HepG2 (cell line): Measurements from ENCODE around the gene KRTAP5-2. TPM values are rescaled to one million over a fixed set of nuclear protein-coding genes. Genes with fewer than 3 reads are reported as not detected.

Experiments used
- ATAC-seq: fragments of 200-7000 bp; cut with Tn5 transposase; 3 replicates; pipeline ENCODE4 v1.9.1; 2020; ENCODE audit warnings: mild to moderate bottlenecking, moderate library complexity
- BruUV-seq: library from RNA; stranded (reverse); fragments of 400-500 nt; replicated peaks from 2 replicates; lab custom pipeline; 2021; lab: Mats Ljungman, UMichigan
- CTCF ChIA-PET: fragments of 300-600 bp; formaldehyde crosslinking; extraction: SDS; loops from one replicate; lab custom pipeline; 2021; ENCODE audit warnings: low total read pairs, inconsistent platforms, low intra/inter-chr PET ratio; lab: Yijun Ruan, JAX
- POLR2A ChIA-PET: fragments of 350-600 bp; sonication (Branson Sonifier 250); formaldehyde crosslinking; loops from one replicate; lab custom pipeline; 2020; ENCODE audit warnings: antibody characterized with exemption, inconsistent platforms; lab: Yijun Ruan, JAX
- DNase-seq: peaks from one replicate; pipeline ENCODE4 v3.0.0-alpha.2; 2015; ENCODE audit warnings: low spot score
- FAIRE-seq: peaks from 3 replicates; lab custom pipeline; 2011; peaks lifted over from hg19 to GRCh38; lab: Jason Lieb, UNC
- H2AFZ ChIP-seq: one replicate; pipeline ENCODE4 v1.6.1; 2011; ENCODE audit warnings: low read length, inconsistent platforms
- H3K27ac ChIP-seq: fragments of 300-600 bp; 3 replicates; pipeline ENCODE4 v1.8.0; 2011; ENCODE audit warnings: mixed run types, mild to moderate bottlenecking, mixed read lengths, low read length, inconsistent platforms; ENCODE audit not compliant: insufficient read depth; ENCODE audit errors: extremely low read length
- H3K27me3 ChIP-seq, 2 experiments: fragments of 200-600 bp in 1 of 2; 2 replicates in 1 of 2; 3 replicates in 1 of 2; pipeline versions ENCODE4 v1.6.0 to v1.8.0; 2011; ENCODE audit warnings: low read length in 2 of 2, mild to moderate bottlenecking in 2 of 2, moderate library complexity in 2 of 2, inconsistent platforms in 1 of 2; ENCODE audit not compliant: insufficient read depth in 2 of 2, control insufficient read depth in 1 of 2
- H3K36me3 ChIP-seq, 2 experiments: fragments of 200-600 bp in 1 of 2; replicated peaks in 1 of 2; 2 replicates in 1 of 2; 3 replicates in 1 of 2; pipeline versions ENCODE4 v1.5.1 to v1.8.0; 2011; ENCODE audit warnings: low read length in 2 of 2, inconsistent platforms in 1 of 2; ENCODE audit not compliant: insufficient read depth in 2 of 2, control insufficient read depth in 1 of 2
- H3K4me1 ChIP-seq: 2 replicates; pipeline ENCODE4 v1.5.1; 2012; ENCODE audit warnings: low read length, inconsistent platforms; ENCODE audit not compliant: insufficient read depth
- H3K4me2 ChIP-seq: 2 replicates; pipeline ENCODE4 v1.6.0; 2011; ENCODE audit warnings: low read depth, low read length, inconsistent platforms
- H3K4me3 ChIP-seq, 3 experiments: fragments of 200-600 bp in 1 of 3; sonication (generic), shearing (Covaris generic) in 1 of 3; replicated peaks in 1 of 3; 2 replicates each; pipeline ENCODE4 v1.5.1; 2011 to 2016; ENCODE audit warnings: low read length in 3 of 3, inconsistent platforms in 2 of 3, low read depth in 2 of 3, mild to moderate bottlenecking in 2 of 3, control low read depth in 1 of 3, mixed read lengths in 1 of 3; ENCODE audit not compliant: insufficient read depth in 1 of 3
- H3K79me2 ChIP-seq: one replicate; pipeline ENCODE4 v1.6.1; 2011; ENCODE audit warnings: low read length, inconsistent platforms; ENCODE audit not compliant: insufficient read depth
- H3K9ac ChIP-seq: 2 replicates; pipeline ENCODE4 v1.6.0; 2011; ENCODE audit warnings: mild to moderate bottlenecking, low read depth, low read length, inconsistent platforms; ENCODE audit not compliant: insufficient read depth
- H3K9me3 ChIP-seq: 2 replicates; pipeline ENCODE4 v1.5.1; 2012; ENCODE audit warnings: mild to moderate bottlenecking, low read length
- H4K20me1 ChIP-seq: 2 replicates; pipeline ENCODE4 v1.6.0; 2011; ENCODE audit warnings: inconsistent platforms, mild to moderate bottlenecking, low read length, moderate library complexity; ENCODE audit not compliant: insufficient read depth
- ATF7-NPFF ChIP-seq: sonication (generic); formaldehyde crosslinking; IDR thresholded peaks from 2 replicates; pipeline ENCODE4 v1.8.1; 2023; ENCODE audit warnings: mild to moderate bottlenecking, low read depth, missing genetic modification reagents, moderate library complexity
- HINFP ChIP-seq: sonication (generic); formaldehyde crosslinking; IDR thresholded peaks from 2 replicates; pipeline ENCODE4 v1.4.0; 2020; ENCODE audit warnings: low read depth, mild to moderate bottlenecking, missing genetic modification reagents
- HOXA3 ChIP-seq: sonication (generic); formaldehyde crosslinking; IDR thresholded peaks from 2 replicates; pipeline ENCODE4 v1.5.0; 2020; ENCODE audit warnings: missing genetic modification reagents
- MXD4 ChIP-seq: IDR thresholded peaks from 2 replicates; pipeline ENCODE4 v1.6.1; 2016; ENCODE audit warnings: mild to moderate bottlenecking, missing biosample characterization, missing genetic modification reagents
- WIZ ChIP-seq: sonication (generic); formaldehyde crosslinking; IDR thresholded peaks from 2 replicates; pipeline ENCODE4 v1.5.1; 2020; ENCODE audit warnings: mild to moderate bottlenecking, missing genetic modification reagents
- ZGPAT ChIP-seq: IDR thresholded peaks from 2 replicates; pipeline ENCODE4 v1.6.1; 2016; ENCODE audit warnings: mild to moderate bottlenecking
- ZNF263 ChIP-seq: sonication (generic); formaldehyde crosslinking; IDR thresholded peaks from 2 replicates; pipeline ENCODE4 v1.4.0; 2020; ENCODE audit warnings: missing genetic modification reagents
- ZNF501 ChIP-seq: sonication (generic); formaldehyde crosslinking; IDR thresholded peaks from 2 replicates; pipeline ENCODE4 v1.5.1; 2020; ENCODE audit warnings: mild to moderate bottlenecking, moderate library complexity, missing genetic modification reagents
- ZNF646 ChIP-seq: sonication (generic); formaldehyde crosslinking; IDR thresholded peaks from 2 replicates; pipeline ENCODE4 v1.9.0; 2021; ENCODE audit warnings: mild to moderate bottlenecking, missing genetic modification reagents
- ZNF704 ChIP-seq: sonication (generic); formaldehyde crosslinking; IDR thresholded peaks from 2 replicates; pipeline ENCODE4 v1.8.1; 2023; ENCODE audit warnings: mild to moderate bottlenecking, inconsistent platforms, moderate library complexity, missing genetic modification reagents, borderline replicate concordance
- WGBS: methylation state at CpG from one replicate; pipeline ENCODE4 v1.1.6; 2017; ENCODE audit warnings: low lambda C conversion rate; 5-methylcytosine and 5-hydroxymethylcytosine counted together
- in situ Hi-C: cut with HindIII; loops from 2 replicates; pipeline ENCODE4 v1.10.0; 2017; ENCODE audit warnings: low pct_unique_long_range_greater_than_20kb; ENCODE audit not compliant: extremely low pct_ligation_motif_present
- intact Hi-C: fragments of 100-400 bp; cut with micrococcal nuclease; formaldehyde crosslinking; loops from one replicate; pipeline ENCODE4 v1.10.0; 2022; ENCODE audit not compliant: unreplicated experiment
- polyA plus RNA-seq, 8 experiments: library from polyadenylated mRNA; depleted of rRNA in 3 of 8; stranded (reverse) in 7 of 8; unstranded in 1 of 8; fragments of >200 nt; fragmentation: Illumina TruSeq in 4 of 8; extraction: Trizol in 4 of 8; gene quantifications; 2 replicates each; pipeline versions ENCODE4 v1.2.1 to v1.2.3, GENCODE V29; 2011 to 2016; ENCODE audit warnings: low read depth in 4 of 8, missing spikeins in 1 of 8, mixed read lengths in 1 of 8; ENCODE audit not compliant: insufficient read depth in 1 of 8
- total RNA-seq, 5 experiments: library from RNA; depleted of rRNA; stranded (reverse); fragments of >200 nt; fragmentation: Illumina TruSeq; extraction: Trizol; gene quantifications; 2 replicates each; pipeline ENCODE4 v1.2.3, GENCODE V29; 2016; ENCODE audit warnings: low read depth in 1 of 5

The KRTAP5-2 gene
- total and polyA plus RNA-seq, 2 of the 13 experiments (the other 11 are each of a cell fraction or from before 2014, with no cell fraction given) = not detected

GRCh38 chr11:1567052-1567720 lies 30.9 kb downstream of the KRTAP5-2 start:
- no peak for DNase-seq
- BruUV-seq = no TSS peak
- no peaks in the 10 kb centered on the region for H3K79me2 ChIP-seq
- H3K9me3 ChIP-seq = no peaks in the 10 kb centered on the region
- ATAC-seq = peak; percentile 6; the same call in 2 of the 3 replicates
- no peak overlapping the region for H2AFZ ChIP-seq
- intact Hi-C loops = no loop called here
- H3K4me2 ChIP-seq = no peak overlapping the region
- no peaks in the 10 kb centered on the region for H3K27me3 ChIP-seq
- H3K36me3 ChIP-seq = peaks cover 0 to 1% of the 10 kb centered on the region in 2 experiments; a peak in 1 of 5 replicates
- ChIA-PET CTCF (no interaction called here), POLR2A (interaction anchor here (0.7 kb wide), 1 partner anchor 22 kb away, joined by 3 read pairs; no protein-coding TSS in a partner anchor)
- no CpG with 5 or more reads among the region's 13 CpGs for WGBS
- FAIRE-seq = no peak
- peaks cover 32% of the 10 kb centered on the region for H3K4me1 ChIP-seq
- peaks cover 35% of the 10 kb centered on the region; the same call in 1 of the 2 replicates for H4K20me1 ChIP-seq
- H3K4me3 ChIP-seq = no peak overlapping the region
- no peak overlapping the region for H3K27ac ChIP-seq
- in situ Hi-C loops = no loop called here
- H3K9ac ChIP-seq = no peak overlapping the region
- TF ChIP-seq ZNF501 (0 out of 2 replicates have a peak, but pooled peaks have one; percentile 46), ZNF263 (CRISPR knock-in tag) (0 out of 2 replicates have a peak, but pooled peaks have one; percentile 15), WIZ (CRISPR knock-in tag) (no peak), HINFP (CRISPR knock-in tag) (no peak), MXD4 (CRISPR knock-in tag) (no peak), ZNF646 (CRISPR knock-in tag) (no peak), ATF7-NPFF (peak; percentile 13; the same call in 1 of the 2 replicates), HOXA3 (CRISPR knock-in tag) (no peak), ZNF704 (no peak), ZGPAT (no peak)
